HepG2 (cell line): ENCODE results near the gene ADGRL3. TPM values are rescaled to one million over a fixed set of nuclear protein-coding genes. Genes with fewer than 3 reads are reported as not detected.

Experiments
- ATAC-seq: fragments of 200-7000 bp; cut with Tn5 transposase; 3 replicates; pipeline ENCODE4 v1.9.1; 2020; ENCODE audit warnings: mild to moderate bottlenecking, moderate library complexity
- BruUV-seq: library from RNA; stranded (reverse); fragments of 400-500 nt; replicated peaks from 2 replicates; lab custom pipeline; 2021; lab: Mats Ljungman, UMichigan
- CTCF ChIA-PET: fragments of 300-600 bp; formaldehyde crosslinking; extraction: SDS; loops from one replicate; lab custom pipeline; 2021; ENCODE audit warnings: low total read pairs, inconsistent platforms, low intra/inter-chr PET ratio; lab: Yijun Ruan, JAX
- POLR2A ChIA-PET: fragments of 350-600 bp; sonication (Branson Sonifier 250); formaldehyde crosslinking; loops from one replicate; lab custom pipeline; 2020; ENCODE audit warnings: antibody characterized with exemption, inconsistent platforms; lab: Yijun Ruan, JAX
- DNase-seq: peaks from one replicate; pipeline ENCODE4 v3.0.0-alpha.2; 2015; ENCODE audit warnings: low spot score
- FAIRE-seq: peaks from 3 replicates; lab custom pipeline; 2011; peaks lifted over from hg19 to GRCh38; lab: Jason Lieb, UNC
- H2AFZ ChIP-seq: one replicate; pipeline ENCODE4 v1.6.1; 2011; ENCODE audit warnings: low read length, inconsistent platforms
- H3K27ac ChIP-seq: fragments of 300-600 bp; 3 replicates; pipeline ENCODE4 v1.8.0; 2011; ENCODE audit warnings: mixed run types, mild to moderate bottlenecking, mixed read lengths, low read length, inconsistent platforms; ENCODE audit not compliant: insufficient read depth; ENCODE audit errors: extremely low read length
- H3K27me3 ChIP-seq, 2 experiments: fragments of 200-600 bp in 1 of 2; 2 replicates in 1 of 2; 3 replicates in 1 of 2; pipeline versions ENCODE4 v1.6.0 to v1.8.0; 2011; ENCODE audit warnings: low read length in 2 of 2, mild to moderate bottlenecking in 2 of 2, moderate library complexity in 2 of 2, inconsistent platforms in 1 of 2; ENCODE audit not compliant: insufficient read depth in 2 of 2, control insufficient read depth in 1 of 2
- H3K36me3 ChIP-seq, 2 experiments: fragments of 200-600 bp in 1 of 2; replicated peaks in 1 of 2; 2 replicates in 1 of 2; 3 replicates in 1 of 2; pipeline versions ENCODE4 v1.5.1 to v1.8.0; 2011; ENCODE audit warnings: low read length in 2 of 2, inconsistent platforms in 1 of 2; ENCODE audit not compliant: insufficient read depth in 2 of 2, control insufficient read depth in 1 of 2
- H3K4me1 ChIP-seq: 2 replicates; pipeline ENCODE4 v1.5.1; 2012; ENCODE audit warnings: low read length, inconsistent platforms; ENCODE audit not compliant: insufficient read depth
- H3K4me2 ChIP-seq: 2 replicates; pipeline ENCODE4 v1.6.0; 2011; ENCODE audit warnings: low read depth, low read length, inconsistent platforms
- H3K4me3 ChIP-seq, 3 experiments: fragments of 200-600 bp in 1 of 3; sonication (generic), shearing (Covaris generic) in 1 of 3; replicated peaks in 1 of 3; 2 replicates each; pipeline ENCODE4 v1.5.1; 2011 to 2016; ENCODE audit warnings: low read length in 3 of 3, inconsistent platforms in 2 of 3, low read depth in 2 of 3, mild to moderate bottlenecking in 2 of 3, control low read depth in 1 of 3, mixed read lengths in 1 of 3; ENCODE audit not compliant: insufficient read depth in 1 of 3
- H3K79me2 ChIP-seq: one replicate; pipeline ENCODE4 v1.6.1; 2011; ENCODE audit warnings: low read length, inconsistent platforms; ENCODE audit not compliant: insufficient read depth
- H3K9ac ChIP-seq: 2 replicates; pipeline ENCODE4 v1.6.0; 2011; ENCODE audit warnings: mild to moderate bottlenecking, low read depth, low read length, inconsistent platforms; ENCODE audit not compliant: insufficient read depth
- H3K9me3 ChIP-seq: 2 replicates; pipeline ENCODE4 v1.5.1; 2012; ENCODE audit warnings: mild to moderate bottlenecking, low read length
- H4K20me1 ChIP-seq: 2 replicates; pipeline ENCODE4 v1.6.0; 2011; ENCODE audit warnings: inconsistent platforms, mild to moderate bottlenecking, low read length, moderate library complexity; ENCODE audit not compliant: insufficient read depth
- BRCA1 ChIP-seq: sonication (generic); formaldehyde crosslinking; IDR thresholded peaks from 2 replicates; pipeline ENCODE4 v1.4.0; 2020; ENCODE audit warnings: missing genetic modification reagents
- HDAC2 ChIP-seq: sonication (generic); formaldehyde crosslinking; IDR thresholded peaks from 2 replicates; pipeline ENCODE4 v1.4.0; 2020; ENCODE audit warnings: missing genetic modification reagents
- KDM2A ChIP-seq: sonication (generic); formaldehyde crosslinking; IDR thresholded peaks from 2 replicates; pipeline ENCODE4 v1.4.0; 2020; ENCODE audit warnings: low read depth, missing genetic modification reagents, borderline replicate concordance
- MED13 ChIP-seq: sonication (generic); formaldehyde crosslinking; IDR thresholded peaks from 2 replicates; pipeline ENCODE4 v1.5.0; 2020; ENCODE audit warnings: missing genetic modification reagents
- NFIC ChIP-seq: IDR thresholded peaks from 2 replicates; pipeline ENCODE4 v1.6.1; 2012; ENCODE audit warnings: mild to moderate bottlenecking, low read length, inconsistent platforms
- PHF21A ChIP-seq: sonication (generic); formaldehyde crosslinking; IDR thresholded peaks from 2 replicates; pipeline ENCODE4 v1.5.0; 2020; ENCODE audit warnings: mild to moderate bottlenecking, missing genetic modification reagents
- SRSF1 ChIP-seq: fragments of 200-400 bp; formaldehyde crosslinking; optimal IDR thresholded peaks from 2 replicates; pipeline ENCODE3; 2017; ENCODE audit warnings: mild to moderate bottlenecking, low read depth, low read length, moderate library complexity
- U2AF1 ChIP-seq: fragments of 200-400 bp; formaldehyde crosslinking; optimal IDR thresholded peaks from 2 replicates; pipeline ENCODE3; 2017; ENCODE audit warnings: mild to moderate bottlenecking, low read depth, low read length
- ZNF354B ChIP-seq: sonication (generic); formaldehyde crosslinking; IDR thresholded peaks from 2 replicates; pipeline ENCODE4 v1.8.0; 2022; ENCODE audit warnings: mild to moderate bottlenecking, missing genetic modification reagents
- ZNF550 ChIP-seq: sonication (generic); formaldehyde crosslinking; IDR thresholded peaks from 2 replicates; pipeline ENCODE4 v1.4.0; 2020; ENCODE audit warnings: mild to moderate bottlenecking, missing genetic modification reagents, borderline replicate concordance
- ZNF562 ChIP-seq: sonication (generic); formaldehyde crosslinking; IDR thresholded peaks from 2 replicates; pipeline ENCODE4 v1.8.0; 2022; ENCODE audit warnings: missing genetic modification reagents, borderline replicate concordance
- ZNF747 ChIP-seq: sonication (generic); formaldehyde crosslinking; IDR thresholded peaks from 2 replicates; pipeline ENCODE4 v1.8.1; 2023; ENCODE audit warnings: missing genetic modification reagents, mild to moderate bottlenecking, borderline replicate concordance
- ZNF788 ChIP-seq: sonication (generic); formaldehyde crosslinking; IDR thresholded peaks from 2 replicates; pipeline ENCODE4 v1.5.0; 2020; ENCODE audit warnings: mild to moderate bottlenecking, missing genetic modification reagents, borderline replicate concordance
- ZSCAN12 ChIP-seq: sonication (generic); formaldehyde crosslinking; IDR thresholded peaks from 2 replicates; pipeline ENCODE4 v1.9.0; 2021; ENCODE audit warnings: mild to moderate bottlenecking, missing genetic modification reagents
- WGBS: methylation state at CpG from one replicate; pipeline ENCODE4 v1.1.6; 2017; ENCODE audit warnings: low lambda C conversion rate; 5-methylcytosine and 5-hydroxymethylcytosine counted together
- in situ Hi-C: cut with HindIII; loops from 2 replicates; pipeline ENCODE4 v1.10.0; 2017; ENCODE audit warnings: low pct_unique_long_range_greater_than_20kb; ENCODE audit not compliant: extremely low pct_ligation_motif_present
- intact Hi-C: fragments of 100-400 bp; cut with micrococcal nuclease; formaldehyde crosslinking; loops from one replicate; pipeline ENCODE4 v1.10.0; 2022; ENCODE audit not compliant: unreplicated experiment
- polyA plus RNA-seq, 8 experiments: library from polyadenylated mRNA; depleted of rRNA in 3 of 8; stranded (reverse) in 7 of 8; unstranded in 1 of 8; fragments of >200 nt; fragmentation: Illumina TruSeq in 4 of 8; extraction: Trizol in 4 of 8; gene quantifications; 2 replicates each; pipeline versions ENCODE4 v1.2.1 to v1.2.3, GENCODE V29; 2011 to 2016; ENCODE audit warnings: low read depth in 4 of 8, missing spikeins in 1 of 8, mixed read lengths in 1 of 8; ENCODE audit not compliant: insufficient read depth in 1 of 8
- total RNA-seq, 5 experiments: library from RNA; depleted of rRNA; stranded (reverse); fragments of >200 nt; fragmentation: Illumina TruSeq; extraction: Trizol; gene quantifications; 2 replicates each; pipeline ENCODE4 v1.2.3, GENCODE V29; 2016; ENCODE audit warnings: low read depth in 1 of 5
- TF ChIP-seq, protein P1 (sequence below): sonication (generic); formaldehyde crosslinking; IDR thresholded peaks from 2 replicates; pipeline ENCODE4 v1.5.0; 2020; ENCODE audit warnings: missing genetic modification reagents, mild to moderate bottlenecking, borderline replicate concordance
- TF ChIP-seq, protein P2 (sequence below): sonication (generic); formaldehyde crosslinking; IDR thresholded peaks from 2 replicates; pipeline ENCODE4 v1.5.0; 2020; ENCODE audit warnings: mild to moderate bottlenecking, missing genetic modification reagents

The ADGRL3 gene
- total and polyA plus RNA-seq, 2 of the 13 experiments (the other 11 are each of a cell fraction or from before 2014, with no cell fraction given): 0.04 to 0.05 TPM

DNA sequence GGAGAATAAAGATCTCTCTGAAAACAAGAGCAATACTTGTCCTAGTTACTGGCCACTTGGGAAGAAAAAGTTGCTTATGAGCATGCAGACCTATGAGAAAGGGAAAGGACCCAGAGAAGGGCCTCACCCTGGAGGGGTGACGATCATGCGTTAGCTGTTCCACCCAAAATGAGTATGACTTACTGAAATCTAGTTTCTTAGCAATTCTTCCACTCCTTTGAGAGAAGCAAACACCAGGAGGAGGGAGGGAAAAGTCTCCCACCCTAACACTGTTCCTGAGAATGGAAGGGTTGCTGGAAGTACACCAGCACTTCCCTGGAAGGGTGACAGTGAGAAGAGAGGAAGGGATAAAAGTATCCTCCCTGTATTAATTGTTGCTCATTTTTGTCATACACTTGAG, 107.9 kb downstream of the ADGRL3 start:
- Histone ChIP-seq H3K4me1 (no peaks in the 10 kb centered on the region), H3K9me3 (no peaks in the 10 kb centered on the region), H3K36me3 (no peaks in the 10 kb centered on the region), H4K20me1 (no peaks in the 10 kb centered on the region), H2AFZ (no peak overlapping the region), H3K27ac (no peak overlapping the region), H3K4me3 (no peak overlapping the region), H3K9ac (no peak overlapping the region), H3K27me3 (no peaks in the 10 kb centered on the region), H3K79me2 (no peaks in the 10 kb centered on the region), H3K4me2 (no peak overlapping the region)
- intact Hi-C loops (no loop called here), in situ Hi-C loops (no loop called here)
- DNase-seq: no peak
- POLR2A ChIA-PET: no interaction called here
- WGBS: 0% methylated on average over 2 of the region's 2 CpGs
- TF ChIP-seq NFIC (no peak), SRSF1 (no peak), ZNF747 (no peak), BRCA1 (CRISPR knock-in tag) (no peak), ZNF550 (CRISPR knock-in tag) (no peak), ZNF354B (no peak), PHF21A (CRISPR knock-in tag) (no peak), ZNF562 (CRISPR knock-in tag) (no peak), MED13 (CRISPR knock-in tag) (no peak), ZSCAN12 (CRISPR knock-in tag) (no peak), KDM2A (no peak), ZNF788 (CRISPR knock-in tag) (no peak), U2AF1 (no peak), HDAC2 (no peak)
- TF ChIP-seq, protein P1, sequence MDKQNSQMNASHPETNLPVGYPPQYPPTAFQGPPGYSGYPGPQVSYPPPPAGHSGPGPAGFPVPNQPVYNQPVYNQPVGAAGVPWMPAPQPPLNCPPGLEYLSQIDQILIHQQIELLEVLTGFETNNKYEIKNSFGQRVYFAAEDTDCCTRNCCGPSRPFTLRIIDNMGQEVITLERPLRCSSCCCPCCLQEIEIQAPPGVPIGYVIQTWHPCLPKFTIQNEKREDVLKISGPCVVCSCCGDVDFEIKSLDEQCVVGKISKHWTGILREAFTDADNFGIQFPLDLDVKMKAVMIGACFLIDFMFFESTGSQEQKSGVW (CRISPR knock-in tag): no peak
- TF ChIP-seq, protein P2, sequence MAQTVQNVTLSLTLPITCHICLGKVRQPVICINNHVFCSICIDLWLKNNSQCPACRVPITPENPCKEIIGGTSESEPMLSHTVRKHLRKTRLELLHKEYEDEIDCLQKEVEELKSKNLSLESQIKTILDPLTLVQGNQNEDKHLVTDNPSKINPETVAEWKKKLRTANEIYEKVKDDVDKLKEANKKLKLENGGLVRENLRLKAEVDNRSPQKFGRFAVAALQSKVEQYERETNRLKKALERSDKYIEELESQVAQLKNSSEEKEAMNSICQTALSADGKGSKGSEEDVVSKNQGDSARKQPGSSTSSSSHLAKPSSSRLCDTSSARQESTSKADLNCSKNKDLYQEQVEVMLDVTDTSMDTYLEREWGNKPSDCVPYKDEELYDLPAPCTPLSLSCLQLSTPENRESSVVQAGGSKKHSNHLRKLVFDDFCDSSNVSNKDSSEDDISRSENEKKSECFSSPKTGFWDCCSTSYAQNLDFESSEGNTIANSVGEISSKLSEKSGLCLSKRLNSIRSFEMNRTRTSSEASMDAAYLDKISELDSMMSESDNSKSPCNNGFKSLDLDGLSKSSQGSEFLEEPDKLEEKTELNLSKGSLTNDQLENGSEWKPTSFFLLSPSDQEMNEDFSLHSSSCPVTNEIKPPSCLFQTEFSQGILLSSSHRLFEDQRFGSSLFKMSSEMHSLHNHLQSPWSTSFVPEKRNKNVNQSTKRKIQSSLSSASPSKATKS (CRISPR knock-in tag): no peak
- no peak for ATAC-seq
- no peak for FAIRE-seq
- BruUV-seq: no TSS peak
- CTCF ChIA-PET: no interaction called here
